NCI-H128 (cell line): ENCODE measurements around the gene HMHB1.

ENCODE experiments used
- DNase-seq: peaks from one replicate; lab custom pipeline; 2025; ENCODE audit not compliant: unreplicated experiment; lab: John Stamatoyannopoulos, UW

HMHB1 gene

DNA sequence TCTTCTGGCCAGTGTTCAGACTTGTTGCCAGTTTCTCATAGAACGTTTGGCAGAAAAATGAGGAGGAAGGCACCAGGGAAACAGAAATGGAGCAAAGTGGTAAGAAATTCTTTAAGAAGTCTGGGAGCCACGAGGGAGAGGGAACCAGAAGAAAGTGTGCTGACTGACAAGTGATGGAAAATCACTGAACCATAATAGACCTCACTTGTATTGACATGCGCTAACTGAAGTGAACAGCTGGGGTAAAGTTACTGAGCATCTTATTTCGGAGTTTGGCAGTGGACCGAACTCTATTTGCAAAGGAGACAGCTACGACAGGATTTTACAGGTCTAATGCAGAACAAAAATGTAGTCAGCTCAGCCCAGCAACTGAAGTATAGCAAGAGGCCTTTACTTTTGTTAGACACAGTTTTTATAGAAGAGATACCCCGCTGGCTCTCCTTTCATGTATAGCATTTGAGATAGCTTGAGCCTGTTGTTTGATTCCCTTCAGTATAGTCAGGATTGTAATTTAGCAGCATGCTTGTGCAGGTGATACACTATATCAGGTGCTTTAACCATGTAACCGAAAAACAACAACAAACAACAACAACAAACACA is 53.6 kb downstream of the HMHB1 start:
- DNase-seq = no peak
